Skeletal muscle cell (primary cell): ENCODE measurements around the gene THRB.

Source experiments
- DNase-seq: peaks from one replicate; pipeline ENCODE4 v3.0.0-alpha.2; 2010; ENCODE audit warnings: low read depth
- H3K4me3 ChIP-seq: 2 replicates; pipeline ENCODE4 v1.5.1; 2011; ENCODE audit warnings: low read depth, mild to moderate bottlenecking, control low read depth, low read length, moderate library complexity

The THRB gene

DNA sequence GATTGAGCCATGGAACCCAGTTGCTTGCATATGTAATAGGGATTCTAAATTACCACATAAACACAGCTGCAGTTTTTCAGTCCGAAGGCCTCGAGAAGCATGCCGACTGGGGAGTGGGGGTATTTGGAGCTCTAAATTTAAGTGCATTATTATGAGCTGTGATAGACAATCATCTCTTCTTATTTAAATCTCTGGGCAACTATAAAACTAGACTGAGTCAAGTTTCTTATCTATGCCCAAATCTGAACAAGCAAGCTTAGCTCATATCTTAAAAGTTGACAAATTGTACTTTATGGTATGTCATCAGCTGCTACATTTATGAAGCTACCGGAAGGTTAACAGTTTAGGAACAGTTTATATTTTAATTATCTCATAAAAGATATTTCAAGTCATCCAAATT lies 19.5 kb upstream of the THRB start:
- no peak overlapping the region for H3K4me3 ChIP-seq
- DNase-seq: no peak

DNA sequence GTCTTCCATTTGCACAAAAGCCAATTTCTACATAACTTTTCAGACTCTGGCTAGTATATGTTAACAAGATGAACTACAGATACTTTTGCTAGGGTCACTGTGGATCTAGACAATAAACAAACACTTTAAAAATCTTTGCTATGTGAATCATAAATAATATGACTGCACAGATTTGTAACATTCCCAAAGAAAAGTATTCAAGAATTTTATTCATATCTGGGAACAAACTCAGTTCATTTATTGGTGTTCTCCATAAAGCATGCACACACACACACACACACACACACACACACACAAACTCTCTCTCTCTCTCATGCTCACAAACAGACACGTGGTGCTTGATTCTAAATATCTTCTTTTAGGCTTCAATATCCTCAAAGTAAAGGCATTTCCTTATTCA lies 18.8 kb upstream of the THRB start:
- no peak for DNase-seq
- H3K4me3 ChIP-seq: no peak overlapping the region

DNA sequence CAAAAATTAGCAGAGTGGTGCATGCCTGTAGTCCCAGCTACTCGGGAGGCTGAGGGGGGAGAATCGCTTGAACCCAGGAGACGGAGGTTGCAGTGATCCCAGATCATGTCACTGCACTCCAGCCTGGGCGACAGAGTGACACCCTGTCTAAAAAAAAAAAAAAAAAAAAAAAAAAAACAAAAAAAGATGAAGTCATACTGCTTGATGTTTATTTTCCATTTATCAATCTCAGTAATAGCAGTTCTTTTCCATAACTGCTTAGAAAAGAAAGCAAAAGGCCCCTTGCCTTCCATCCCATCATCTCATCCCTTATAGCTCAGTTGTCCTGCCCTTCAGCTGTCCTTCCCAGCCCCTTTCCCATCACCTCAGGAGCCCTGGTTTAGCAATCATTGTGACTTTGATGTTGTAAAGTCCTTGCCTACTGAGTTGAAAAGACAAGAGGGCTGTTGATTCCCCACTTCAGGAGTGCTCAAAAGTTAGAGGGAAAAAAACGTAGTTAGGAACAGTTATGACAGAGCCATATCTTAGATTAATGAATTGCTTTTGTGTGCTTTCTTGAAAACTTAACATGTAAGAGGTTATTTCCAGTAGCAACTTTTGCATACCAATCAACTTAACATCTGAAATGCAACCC lies 18.0 kb upstream of the THRB start:
- DNase-seq: no peak
- no peak overlapping the region for H3K4me3 ChIP-seq

DNA sequence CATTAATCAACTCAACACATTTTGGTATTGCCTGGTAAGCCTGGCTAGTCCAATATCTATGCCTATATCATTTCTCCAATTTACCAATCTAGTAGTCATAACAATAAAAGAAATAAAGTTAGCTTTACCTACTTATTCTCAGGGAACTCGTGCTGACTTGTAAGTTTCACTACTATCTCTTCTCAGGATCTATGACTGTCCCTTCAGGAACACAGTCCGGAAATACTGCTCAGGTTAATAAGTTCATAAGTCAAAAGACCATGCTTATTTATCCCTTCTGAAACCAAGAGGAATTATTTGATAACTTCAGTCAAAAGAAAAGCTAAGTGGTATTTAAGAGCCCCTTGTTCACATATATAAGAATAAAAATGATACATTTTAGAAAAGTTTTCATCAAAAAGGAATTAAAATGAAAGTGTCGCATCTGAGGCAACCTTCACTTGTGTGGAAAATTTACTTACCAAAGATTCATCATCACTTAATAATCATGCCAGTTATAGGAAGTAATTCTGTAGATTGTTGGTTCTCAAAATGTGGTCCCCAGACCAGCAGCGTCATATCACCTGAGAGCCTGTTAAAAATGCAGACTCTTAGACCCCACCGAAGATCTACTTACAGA lies 15.5 kb upstream of the THRB start:
- DNase-seq: no peak
- no peak overlapping the region for H3K4me3 ChIP-seq

DNA sequence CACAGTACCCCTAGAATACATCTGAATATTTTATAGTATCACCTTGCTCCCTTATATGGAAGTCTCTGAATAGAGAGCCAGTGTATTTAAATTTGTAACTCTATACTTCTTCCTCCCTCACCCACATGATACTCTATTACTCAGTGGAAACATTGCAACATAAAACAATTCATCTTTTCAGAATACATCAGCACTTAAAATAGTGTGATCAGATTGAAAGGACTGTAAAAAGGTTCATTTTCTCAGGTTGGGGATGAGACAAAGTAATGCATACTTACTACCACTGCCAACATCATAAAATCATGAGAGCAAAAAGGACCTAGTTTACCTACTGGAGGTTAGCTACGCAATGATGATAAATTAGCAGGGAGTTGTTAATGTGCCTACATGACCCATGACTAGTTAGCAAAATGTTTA lies 13.8 kb upstream of the THRB start:
- no peak overlapping the region for H3K4me3 ChIP-seq
- no peak for DNase-seq

DNA sequence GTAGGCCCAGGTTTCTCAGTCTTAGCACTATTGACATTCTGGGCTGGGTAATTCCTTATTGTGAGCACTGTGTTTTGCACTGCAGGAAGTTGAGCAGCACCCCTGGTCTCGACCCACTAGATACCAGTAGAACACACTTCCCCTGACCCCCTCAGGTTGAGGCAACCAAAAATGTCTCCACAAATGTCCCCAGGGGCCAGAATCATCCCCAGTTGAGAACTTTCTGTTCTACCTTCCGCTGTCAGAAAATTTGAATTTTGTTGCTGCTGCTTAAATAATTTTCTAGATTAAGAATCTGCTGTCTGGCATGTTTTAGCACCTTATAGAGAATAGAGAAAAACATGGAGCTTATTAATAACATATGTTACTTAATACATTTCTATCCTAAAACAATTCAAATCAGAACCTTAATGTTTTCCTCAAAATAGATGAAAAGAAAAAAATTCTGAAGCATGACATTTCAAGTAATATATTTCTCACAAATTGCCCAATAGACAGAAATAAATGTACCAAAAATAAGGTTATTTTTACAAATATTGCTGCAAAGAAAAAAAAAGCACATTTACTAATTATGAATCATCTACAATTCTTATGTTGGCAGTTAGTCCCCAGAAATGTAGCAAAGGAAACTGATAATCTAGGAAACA lies 13.2 kb upstream of the THRB start:
- DNase-seq: no peak
- no peak overlapping the region for H3K4me3 ChIP-seq

DNA sequence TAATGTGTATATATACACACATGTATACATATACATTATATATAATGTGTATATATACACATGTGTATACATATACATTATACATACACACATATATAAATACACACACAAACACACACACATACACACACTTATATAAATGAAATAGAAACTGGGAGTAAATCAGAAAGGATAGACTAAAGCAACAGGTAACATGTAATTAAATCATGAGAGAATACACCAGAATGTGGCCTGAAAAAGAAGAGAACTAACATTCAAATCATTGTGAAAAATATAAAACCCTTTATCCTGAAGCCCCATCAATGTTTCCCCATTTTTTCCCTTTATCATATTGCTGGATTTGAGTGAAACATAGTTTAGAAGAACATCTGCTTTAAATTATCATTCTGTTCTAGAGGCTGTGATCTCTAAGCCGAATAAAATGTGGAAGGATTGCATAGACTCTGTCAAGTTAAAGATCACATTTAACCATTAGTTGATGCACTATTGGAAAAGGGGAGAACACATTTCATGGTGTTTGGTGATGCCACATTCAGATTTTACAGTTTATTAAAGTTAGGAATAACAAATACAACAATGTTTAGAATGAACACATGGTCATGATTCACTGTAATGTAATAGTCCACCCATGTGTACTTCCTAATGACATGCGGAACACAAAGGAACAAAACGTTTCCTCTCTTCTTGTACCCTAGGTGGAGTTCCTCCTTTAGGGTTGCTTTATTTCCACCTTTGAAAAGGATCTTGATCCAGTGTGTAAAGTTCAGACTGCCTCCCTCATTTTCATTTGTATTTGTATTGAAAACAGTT lies 12.5 kb upstream of the THRB start:
- no peak overlapping the region for H3K4me3 ChIP-seq
- no peak for DNase-seq

DNA sequence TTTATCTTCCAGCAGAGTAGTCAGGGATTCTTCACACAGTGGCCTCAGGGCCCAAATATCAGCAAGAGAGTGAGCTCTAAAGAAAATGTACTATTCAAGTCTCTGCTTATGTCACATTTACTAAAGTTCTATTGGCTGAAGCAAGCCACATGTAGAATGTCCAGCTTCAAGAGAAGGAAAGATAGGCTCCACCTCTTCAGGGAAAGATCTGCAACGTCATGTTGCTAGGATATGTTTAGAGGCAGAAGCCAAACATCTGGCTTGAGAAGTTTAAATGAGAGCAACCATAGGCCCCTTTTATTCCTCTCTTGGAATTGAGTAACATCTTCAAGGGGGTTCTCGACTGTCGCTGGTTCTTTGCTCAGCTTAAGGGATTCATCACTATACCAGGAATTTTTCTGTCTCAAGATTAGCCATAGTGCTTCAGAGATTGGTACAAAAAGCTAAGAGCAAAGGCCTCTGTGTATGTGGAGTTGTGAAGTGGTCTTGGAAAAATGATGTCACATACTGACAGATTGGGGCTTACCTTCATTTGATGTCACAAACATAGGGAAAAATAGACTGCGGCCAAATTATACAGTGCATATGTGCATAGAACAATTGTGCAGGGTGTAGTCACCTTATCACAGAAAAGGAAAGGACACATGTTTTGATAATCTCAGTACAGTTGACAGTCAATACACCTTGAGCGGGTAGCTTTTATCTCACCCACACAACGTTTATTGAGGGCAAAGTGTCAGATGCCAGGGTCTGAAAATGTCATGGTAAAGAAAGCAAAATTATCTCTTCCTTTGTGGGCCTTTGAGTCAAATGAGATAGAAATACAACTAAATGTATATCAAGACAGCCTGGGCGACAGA lies 11.3 kb upstream of the THRB start:
- no peak for DNase-seq

DNA sequence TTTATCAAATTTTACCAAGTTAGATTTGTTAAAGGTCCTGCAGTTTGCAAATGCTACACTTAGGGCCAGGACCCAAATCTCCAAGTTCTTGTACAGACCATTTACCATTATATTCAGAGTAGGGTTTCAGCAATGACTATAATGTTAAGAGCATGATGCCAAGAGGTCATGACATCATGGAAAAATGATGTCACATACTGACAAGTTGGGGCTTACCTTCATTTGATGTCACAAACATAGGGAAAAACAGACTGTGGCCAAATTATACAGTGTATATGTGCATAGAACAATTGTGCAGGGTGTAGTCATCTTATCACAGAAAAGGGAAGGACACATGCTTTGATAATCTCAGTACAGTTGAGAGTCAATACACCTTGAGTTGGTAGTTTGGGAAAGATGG lies 10.1 kb upstream of the THRB start:
- H3K4me3 ChIP-seq: no peak overlapping the region
- no peak for DNase-seq

More for the DNA sequence above, 11.3 kb upstream of the THRB start:
- no peak overlapping the region for H3K4me3 ChIP-seq

DNA sequence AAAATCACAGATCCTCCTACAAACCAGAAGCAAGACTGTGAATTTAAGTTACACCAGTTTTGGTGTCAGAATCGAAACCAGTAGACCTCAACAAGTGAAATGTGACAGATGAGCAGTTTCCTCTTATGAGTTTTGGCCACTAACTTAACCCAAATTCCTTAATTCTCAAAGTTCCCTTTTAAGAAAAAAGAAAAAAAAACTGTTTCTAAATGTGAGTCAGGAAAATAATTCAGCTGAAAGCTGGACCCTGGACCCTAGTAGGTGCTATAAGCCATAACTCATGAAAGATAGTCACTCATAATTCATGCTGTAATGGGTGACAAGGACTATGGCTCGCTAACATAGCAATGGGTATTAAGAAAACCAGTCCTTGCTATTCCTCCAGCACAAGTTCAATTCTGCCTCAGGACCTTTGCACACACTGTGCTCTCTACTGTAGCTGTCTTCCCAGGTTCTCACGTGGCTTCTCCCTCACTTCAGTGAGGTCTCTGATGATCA lies 9.0 kb upstream of the THRB start:
- no peak for DNase-seq
- no peak overlapping the region for H3K4me3 ChIP-seq

DNA sequence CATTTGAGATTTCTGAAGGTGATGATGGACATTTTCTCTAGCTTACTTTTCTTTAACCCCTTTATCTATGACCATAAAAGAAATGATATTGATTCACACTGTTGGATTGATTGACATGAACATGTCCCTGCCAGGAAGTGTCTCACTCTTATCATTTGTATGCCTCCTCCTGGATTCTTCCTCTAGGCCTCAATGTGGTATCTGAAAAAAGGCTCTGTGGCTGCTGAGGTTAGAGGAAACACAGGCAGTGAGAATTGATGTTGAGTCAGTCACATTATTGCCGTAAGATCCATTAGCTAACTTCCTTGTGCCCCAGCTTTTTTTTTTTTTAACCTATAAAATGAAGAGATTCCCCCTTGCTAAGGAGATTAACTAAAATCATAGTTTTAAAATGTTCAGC lies 8.0 kb upstream of the THRB start:
- DNase-seq: no peak

DNA sequence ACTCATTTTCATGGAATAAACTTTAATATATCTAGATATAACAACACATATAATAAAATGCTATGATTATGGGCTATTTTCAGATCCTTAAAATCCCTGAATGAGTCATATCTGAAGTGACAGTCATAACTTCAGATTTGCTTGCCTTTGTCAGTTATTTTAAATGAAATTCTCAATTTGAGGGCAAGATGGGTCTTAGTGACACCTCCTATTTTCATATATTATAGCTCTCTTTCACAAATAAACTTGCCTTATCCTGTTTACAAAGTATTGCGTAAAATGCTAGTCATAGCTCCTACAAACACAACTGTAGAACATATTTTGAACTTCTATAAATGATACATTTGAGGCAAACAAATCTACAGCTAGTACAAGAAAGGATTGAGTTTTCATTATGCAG lies 6.2 kb upstream of the THRB start:
- H3K4me3 ChIP-seq: no peak overlapping the region
- DNase-seq: no peak

More for the DNA sequence above, 8.0 kb upstream of the THRB start:
- H3K4me3 ChIP-seq: no peak overlapping the region

DNA sequence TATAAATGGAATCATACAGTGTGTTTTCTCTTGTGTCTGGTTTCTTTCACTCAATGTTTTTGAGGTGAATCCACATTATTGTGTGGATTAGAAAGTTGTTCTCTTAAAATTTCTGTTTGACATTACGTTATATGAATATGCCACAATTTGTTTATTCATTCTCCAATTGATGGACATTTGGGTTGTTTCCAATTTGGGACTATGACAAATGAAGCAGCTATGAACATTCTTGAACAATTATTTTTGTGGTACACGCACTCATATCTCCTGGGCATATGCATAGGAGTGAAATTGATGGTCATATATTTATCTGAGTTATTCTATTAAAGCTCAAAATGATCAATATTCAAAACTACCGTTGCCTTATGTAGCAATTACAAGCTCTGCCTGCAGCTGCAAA lies 5.3 kb upstream of the THRB start:
- no peak overlapping the region for H3K4me3 ChIP-seq
- DNase-seq: no peak

DNA sequence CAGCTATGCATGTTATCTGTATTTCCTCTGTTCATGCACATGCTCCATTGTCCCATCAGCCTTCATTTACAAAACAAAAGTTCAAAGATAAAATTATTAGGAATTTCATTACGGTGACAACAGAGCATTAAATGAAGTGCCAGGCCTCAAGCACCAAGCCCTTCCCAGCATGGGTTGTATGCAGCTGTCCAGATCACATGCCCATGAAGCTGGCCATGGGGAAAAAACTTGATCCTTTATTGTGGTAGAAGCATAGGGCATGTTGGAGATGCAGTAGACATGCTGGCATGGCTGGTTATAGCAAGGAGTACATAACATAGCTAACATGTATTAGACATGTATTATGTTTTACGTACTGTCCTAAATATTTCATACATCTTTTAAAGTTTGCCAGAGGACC lies 4.1 kb upstream of the THRB start:
- H3K4me3 ChIP-seq: no peak overlapping the region
- DNase-seq: no peak

DNA sequence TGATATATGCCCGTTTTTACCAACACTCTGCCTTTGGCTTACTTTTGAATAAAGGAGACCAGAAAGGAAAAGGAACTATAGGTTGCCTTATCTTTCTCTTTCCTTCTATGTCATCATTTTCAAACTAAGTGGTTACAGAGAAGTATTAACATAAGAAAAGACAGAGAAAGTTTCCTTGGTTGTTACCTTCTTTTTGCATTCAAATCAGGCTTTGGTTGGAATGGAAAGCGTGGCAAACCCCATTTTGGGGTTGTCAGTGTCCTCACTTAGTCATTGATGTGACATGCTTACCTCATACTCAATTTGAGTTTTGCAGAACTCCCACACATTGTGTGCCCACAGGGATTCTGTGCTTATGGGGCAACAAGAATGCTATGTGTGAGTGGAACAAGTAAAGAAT lies 3.7 kb upstream of the THRB start:
- no peak for DNase-seq
- no peak overlapping the region for H3K4me3 ChIP-seq

DNA sequence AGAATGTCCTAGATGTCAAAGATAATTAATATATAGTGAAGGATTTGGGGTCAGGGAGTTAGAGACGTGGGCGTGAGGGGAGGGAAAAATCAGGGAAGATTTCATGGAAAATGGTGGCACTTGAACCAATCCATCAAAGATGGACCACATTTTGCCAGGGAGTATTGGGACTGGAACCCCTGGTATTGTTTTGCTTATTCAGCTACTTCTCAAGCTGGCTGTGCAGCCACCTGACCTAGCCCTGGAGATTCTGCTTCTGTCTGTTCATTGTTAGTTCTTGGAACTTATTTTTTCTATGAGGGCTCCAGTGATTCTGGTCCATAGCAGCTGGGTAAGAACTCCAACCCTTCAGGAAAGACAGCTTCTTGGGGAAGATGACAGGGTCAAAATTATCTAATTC lies 3.3 kb upstream of the THRB start:
- no peak overlapping the region for H3K4me3 ChIP-seq
- no peak for DNase-seq

DNA sequence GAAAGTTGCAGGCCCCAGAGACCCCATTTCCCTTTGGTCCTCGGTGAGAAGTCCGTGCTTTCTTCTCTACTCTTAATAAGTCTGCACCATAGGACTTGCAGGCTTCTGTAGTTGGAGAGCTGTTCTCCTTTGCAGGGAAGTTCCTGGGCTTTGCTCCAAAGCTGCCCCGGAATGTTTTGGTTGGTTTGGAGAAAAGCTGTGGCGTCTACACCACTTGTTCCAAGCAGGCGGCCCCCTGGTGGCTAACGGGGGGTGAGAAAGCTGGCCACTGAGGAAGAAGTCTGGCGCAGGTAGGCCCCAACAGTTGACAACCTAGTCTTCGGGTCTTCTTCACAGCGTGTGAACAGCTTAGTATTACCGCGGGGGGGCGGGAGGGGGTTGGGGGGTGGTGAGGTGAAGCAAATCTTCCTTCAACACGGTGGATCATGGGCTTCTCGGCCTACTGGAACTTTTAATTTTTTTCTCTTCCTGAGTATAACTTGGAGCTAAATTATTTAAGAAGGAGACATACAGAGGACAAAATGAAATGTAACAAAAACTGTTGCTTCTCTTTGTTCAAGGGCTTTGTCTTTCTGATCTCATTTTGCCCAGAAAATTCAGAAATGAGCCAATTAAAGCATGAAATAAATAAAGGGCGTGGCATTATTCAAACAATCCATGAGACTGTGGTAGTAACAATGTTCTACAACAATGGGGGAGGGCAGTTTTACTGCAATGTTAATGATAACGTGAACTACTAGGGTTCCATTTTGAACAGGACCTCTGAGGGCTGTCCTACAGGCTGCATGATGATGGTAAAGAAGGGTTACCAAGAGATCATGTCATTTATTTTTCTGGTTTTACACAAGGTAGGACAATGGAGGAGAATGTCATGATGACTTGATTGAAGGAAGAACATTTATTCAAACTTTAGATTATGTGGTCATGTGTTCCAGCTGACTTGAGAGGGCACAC lies 2.2 kb upstream of the THRB start:
- no peak overlapping the region for H3K4me3 ChIP-seq
- no peak for DNase-seq

DNA sequence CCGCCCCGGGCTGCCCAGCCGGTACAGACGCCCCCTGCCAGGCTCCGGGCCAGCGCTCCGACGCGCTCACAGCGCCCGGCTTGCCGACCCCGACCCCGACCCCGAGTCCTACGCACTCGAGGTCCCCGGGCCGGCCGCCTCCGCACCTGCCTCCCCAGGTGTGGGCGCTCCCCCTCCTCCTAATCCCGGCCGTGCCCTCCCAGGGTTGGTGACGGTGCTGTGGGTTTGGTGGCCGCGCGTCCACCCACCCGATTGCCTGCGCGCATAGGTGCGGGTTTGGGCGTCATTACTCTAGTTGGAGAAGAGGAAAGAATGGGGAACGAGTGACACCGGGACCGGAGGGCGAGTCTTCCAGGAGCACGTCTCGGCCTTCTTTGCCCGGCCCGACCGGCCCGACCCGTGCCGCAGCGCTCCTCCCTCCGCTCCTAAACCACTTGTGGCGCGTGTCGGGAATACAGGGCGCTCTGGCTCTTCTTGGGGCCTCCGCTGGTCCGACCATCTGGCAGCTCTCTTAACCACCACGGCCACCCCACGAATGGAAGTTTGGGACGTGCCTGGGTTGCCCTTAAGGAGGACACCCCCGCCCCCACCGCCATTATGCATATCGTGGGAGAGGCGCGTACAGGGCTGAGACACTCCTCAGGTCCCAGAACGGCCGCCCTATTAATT lies 810 bp upstream of the THRB start:
- H3K4me3 ChIP-seq: peak overlapping the region; percentile 60
- DNase-seq: no peak
